ENCODE results near the gene ELMO2. TPM values are rescaled to one million over a fixed set of nuclear protein-coding genes. Genes with fewer than 3 reads are reported as not detected.

ELMO2 gene
- total RNA-seq, 1 donor from 2014 or later: 79.6 TPM

DNA sequence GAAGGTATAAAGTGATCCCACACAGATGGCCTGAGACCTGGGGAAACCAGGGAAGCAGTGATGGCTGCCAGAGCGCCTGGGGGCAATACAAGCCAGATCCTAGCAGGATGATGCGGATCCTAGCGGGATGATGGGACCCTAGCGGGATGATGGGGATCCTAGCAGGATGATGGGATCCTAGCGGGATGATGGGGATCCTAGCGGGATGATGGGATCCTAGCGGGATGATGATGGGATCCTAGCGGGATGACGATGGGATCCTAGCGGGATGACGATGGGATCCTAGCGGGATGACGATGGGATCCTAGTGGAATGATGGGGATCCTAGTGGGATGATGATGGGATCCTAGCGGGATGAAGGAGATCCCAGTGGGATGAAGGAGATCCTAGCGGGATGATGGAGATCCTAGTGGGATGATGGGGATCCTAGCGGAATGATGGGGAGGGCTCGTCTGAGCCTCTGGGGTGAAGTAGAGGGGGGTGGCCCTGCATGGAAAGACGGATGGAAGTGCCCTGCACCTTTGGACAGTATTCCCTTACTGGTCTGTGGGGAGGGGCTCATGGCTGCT, 54.0 kb downstream of the ELMO2 start:
- Mint-ChIP-seq H3K27ac (no peak overlapping the region), H3K27me3 (no peaks in the 10 kb centered on the region), H3K36me3 (ENCODE audit: insufficient read depth) (peaks cover 6% of the 10 kb centered on the region), H3K9me3 (ENCODE audit: low read depth) (no peaks in the 10 kb centered on the region), H3K4me1 (ENCODE audit: low read depth) (peaks cover 22% of the 10 kb centered on the region), H3K4me3 (ENCODE audit: low read depth) (no peak overlapping the region)
- TF ChIP-seq, protein P1, sequence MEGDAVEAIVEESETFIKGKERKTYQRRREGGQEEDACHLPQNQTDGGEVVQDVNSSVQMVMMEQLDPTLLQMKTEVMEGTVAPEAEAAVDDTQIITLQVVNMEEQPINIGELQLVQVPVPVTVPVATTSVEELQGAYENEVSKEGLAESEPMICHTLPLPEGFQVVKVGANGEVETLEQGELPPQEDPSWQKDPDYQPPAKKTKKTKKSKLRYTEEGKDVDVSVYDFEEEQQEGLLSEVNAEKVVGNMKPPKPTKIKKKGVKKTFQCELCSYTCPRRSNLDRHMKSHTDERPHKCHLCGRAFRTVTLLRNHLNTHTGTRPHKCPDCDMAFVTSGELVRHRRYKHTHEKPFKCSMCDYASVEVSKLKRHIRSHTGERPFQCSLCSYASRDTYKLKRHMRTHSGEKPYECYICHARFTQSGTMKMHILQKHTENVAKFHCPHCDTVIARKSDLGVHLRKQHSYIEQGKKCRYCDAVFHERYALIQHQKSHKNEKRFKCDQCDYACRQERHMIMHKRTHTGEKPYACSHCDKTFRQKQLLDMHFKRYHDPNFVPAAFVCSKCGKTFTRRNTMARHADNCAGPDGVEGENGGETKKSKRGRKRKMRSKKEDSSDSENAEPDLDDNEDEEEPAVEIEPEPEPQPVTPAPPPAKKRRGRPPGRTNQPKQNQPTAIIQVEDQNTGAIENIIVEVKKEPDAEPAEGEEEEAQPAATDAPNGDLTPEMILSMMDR (IDR thresholded peaks at IDR 0.05; ENCODE audit: unreplicated experiment): no peak
- no peak for DNase-seq (ENCODE audit: low spot score, unreplicated experiment)

DNA sequence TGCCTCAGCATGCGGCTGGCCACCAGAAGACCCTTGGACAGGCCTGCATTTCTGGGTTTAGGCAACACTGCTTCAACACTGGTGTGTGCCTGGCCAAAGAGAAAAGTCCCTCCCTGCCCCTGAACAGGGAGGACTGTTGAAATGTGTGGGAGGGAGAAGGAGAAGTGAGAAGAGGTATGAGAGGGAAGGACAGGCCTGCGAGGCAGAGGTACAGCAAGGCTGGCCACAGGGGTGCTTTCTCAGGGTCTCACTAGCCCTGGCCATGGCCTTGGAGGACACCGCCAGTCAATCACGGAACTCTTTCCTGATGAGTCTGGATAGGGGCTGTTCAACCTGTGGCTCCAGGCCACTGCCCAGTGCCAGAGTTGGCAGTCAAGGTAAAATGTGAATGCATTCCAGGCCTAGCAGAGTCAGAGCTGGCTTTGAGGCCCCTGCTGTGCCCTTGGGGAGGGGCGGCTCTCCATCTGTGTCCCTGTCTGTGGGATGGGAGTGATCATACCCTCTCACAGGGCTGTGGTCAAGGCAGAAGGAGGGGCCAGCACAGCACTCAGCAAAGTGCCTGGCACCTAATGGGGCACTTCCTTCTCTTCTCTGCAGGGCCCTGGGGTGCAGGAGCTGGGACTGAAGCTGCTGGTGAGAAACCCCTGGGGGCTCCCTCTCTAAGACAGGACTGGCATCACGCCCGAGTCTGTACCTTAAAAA, 54.9 kb downstream of the ELMO2 start:
- DNase-seq (ENCODE audit: low spot score, unreplicated experiment): no peak
- H3K27me3 Mint-ChIP-seq: no peaks in the 10 kb centered on the region
- H3K4me1 Mint-ChIP-seq (ENCODE audit: low read depth): peaks cover 22% of the 10 kb centered on the region
- TF ChIP-seq, protein P1 (IDR thresholded peaks at IDR 0.05; ENCODE audit: unreplicated experiment): no peak
- H3K4me3 Mint-ChIP-seq (ENCODE audit: low read depth): no peak overlapping the region
- H3K36me3 Mint-ChIP-seq (ENCODE audit: insufficient read depth): peaks cover 6% of the 10 kb centered on the region
- no peak overlapping the region for H3K27ac Mint-ChIP-seq
- no peaks in the 10 kb centered on the region for H3K9me3 Mint-ChIP-seq (ENCODE audit: low read depth)

DNA sequence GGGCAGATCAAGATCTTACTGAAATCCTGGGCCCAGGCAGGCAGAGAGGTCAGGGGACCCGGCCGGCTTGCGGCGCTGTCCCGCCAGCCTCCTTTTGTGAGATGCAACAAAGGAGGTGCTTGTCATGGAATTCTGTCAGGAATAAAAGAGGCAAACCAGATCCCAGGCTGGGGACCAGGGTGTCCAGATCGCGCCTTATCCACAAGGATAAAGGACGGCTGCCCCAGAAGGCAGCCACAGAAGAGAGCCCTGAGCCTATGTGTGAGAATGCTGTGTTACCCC, 55.5 kb downstream of the ELMO2 start:
- no peak overlapping the region for H3K4me3 Mint-ChIP-seq (ENCODE audit: low read depth)
- peaks cover 9% of the 10 kb centered on the region for H3K36me3 Mint-ChIP-seq (ENCODE audit: insufficient read depth)
- H3K27me3 Mint-ChIP-seq: no peaks in the 10 kb centered on the region
- DNase-seq (ENCODE audit: low spot score, unreplicated experiment): no peak
- H3K27ac Mint-ChIP-seq: no peak overlapping the region
- TF ChIP-seq, protein P1 (IDR thresholded peaks at IDR 0.05; ENCODE audit: unreplicated experiment): no peak
- H3K9me3 Mint-ChIP-seq (ENCODE audit: low read depth): no peaks in the 10 kb centered on the region
- peaks cover 22% of the 10 kb centered on the region for H3K4me1 Mint-ChIP-seq (ENCODE audit: low read depth)

DNA sequence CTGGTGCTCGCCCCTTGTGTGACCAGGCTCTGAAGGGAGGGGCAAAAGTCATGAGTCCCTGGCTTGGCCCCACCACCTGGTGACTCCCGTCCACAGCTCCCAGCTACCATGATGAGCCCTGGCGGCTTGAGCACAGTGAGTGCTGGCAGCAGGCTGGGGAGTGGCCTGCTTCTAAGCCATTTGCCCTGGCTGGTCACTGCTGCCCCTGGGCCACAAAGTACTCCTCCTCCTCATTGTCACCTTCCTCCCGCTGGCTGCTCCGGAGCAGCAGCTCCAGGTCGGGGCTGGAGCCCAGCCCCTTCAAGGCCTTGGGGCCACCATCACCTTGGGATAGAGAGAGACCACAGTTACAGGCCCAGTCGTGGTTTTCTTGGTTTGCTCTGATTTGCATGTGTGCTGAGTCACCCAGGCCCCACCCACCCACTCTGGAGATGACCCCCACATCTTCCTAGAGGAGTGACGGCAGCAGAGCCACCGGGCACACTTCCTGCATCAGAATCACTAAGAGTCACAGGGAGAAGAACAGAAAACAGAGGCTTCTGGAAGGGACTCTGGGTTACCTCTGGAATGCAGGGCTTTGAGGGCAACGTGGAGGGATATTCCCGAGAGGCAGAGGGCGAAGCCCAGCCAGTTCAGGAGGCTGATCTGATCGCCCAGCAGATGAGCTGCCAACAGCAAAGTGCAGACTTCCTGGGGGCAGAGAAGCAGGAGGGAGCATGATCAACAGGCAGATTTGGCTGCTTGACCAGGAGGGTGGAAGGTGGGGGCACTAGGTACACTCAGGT, 56.0 kb downstream of the ELMO2 start:
- DNase-seq (ENCODE audit: low spot score, unreplicated experiment): no peak
- Mint-ChIP-seq H3K27ac (peak overlapping the region; percentile 62), H3K36me3 (ENCODE audit: insufficient read depth) (peaks cover 7% of the 10 kb centered on the region), H3K27me3 (no peaks in the 10 kb centered on the region), H3K4me3 (ENCODE audit: low read depth) (no peak overlapping the region), H3K4me1 (ENCODE audit: low read depth) (peaks cover 22% of the 10 kb centered on the region), H3K9me3 (ENCODE audit: low read depth) (no peaks in the 10 kb centered on the region)
- TF ChIP-seq, protein P1 (IDR thresholded peaks at IDR 0.05; ENCODE audit: unreplicated experiment): no peak

DNA sequence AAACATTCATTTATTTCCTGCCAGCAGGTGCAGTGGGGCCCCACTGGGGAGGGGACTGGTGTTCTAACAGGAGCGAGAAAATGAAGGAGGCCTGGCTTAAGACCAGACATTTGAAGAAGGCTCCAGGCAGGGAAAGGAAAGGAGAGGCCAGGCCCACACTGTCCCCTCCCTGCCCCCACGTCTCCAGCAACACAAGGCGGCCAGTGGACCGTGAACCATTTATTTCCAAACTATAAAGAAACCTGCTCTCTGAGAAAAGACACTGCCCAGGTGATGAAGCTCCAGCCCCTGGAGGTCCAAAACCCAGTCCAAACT, 56.7 kb downstream of the ELMO2 start:
- H3K9me3 Mint-ChIP-seq (ENCODE audit: low read depth): no peaks in the 10 kb centered on the region
- H3K27ac Mint-ChIP-seq: peak overlapping the region; percentile 62
- TF ChIP-seq, protein P1 (IDR thresholded peaks at IDR 0.05; ENCODE audit: unreplicated experiment): no peak
- H3K36me3 Mint-ChIP-seq (ENCODE audit: insufficient read depth): peaks cover 7% of the 10 kb centered on the region
- peaks cover 4% of the 10 kb centered on the region for H3K27me3 Mint-ChIP-seq
- H3K4me3 Mint-ChIP-seq (ENCODE audit: low read depth): no peak overlapping the region
- H3K4me1 Mint-ChIP-seq (ENCODE audit: low read depth): peaks cover 22% of the 10 kb centered on the region
- no peak for DNase-seq (ENCODE audit: low spot score, unreplicated experiment)

Measured in progenitor cell of endocrine pancreas (in vitro differentiated cells).